ENCODE data around the gene HCLS1.
"Not testable (repeated sequence)": the region's sequence is repeated elsewhere in the genome, so short reads cannot be mapped to it uniquely, and the experiment has no call there.

The HCLS1 gene

GRCh38 chr3:121660356-121661171, at the start of gene HCLS1:
TSS of gene HCLS1 (minus strand) at chr3:121660903. CDS start at chr3:121658347, 2,556 bp downstream.
- DNase-seq (ENCODE audit: low read depth in 1 of 2, low spot score in 1 of 2) = peak; percentile 42 to 46

GRCh38 chr3:121710347-121710746, 49.6 kb upstream of the HCLS1 start:
- DNase-seq (ENCODE audit: low read depth in 1 of 2, low spot score in 1 of 2) = no peak

GRCh38 chr3:121707531-121708273, 47.0 kb upstream of the HCLS1 start:
- DNase-seq (ENCODE audit: low read depth in 1 of 2, low spot score in 1 of 2) = no peak

- DNase-seq (ENCODE audit: low read depth in 1 of 2, low spot score in 1 of 2) = no peak
These were observed 44.8 kb upstream of the HCLS1 start for GRCh38 chr3:121705541-121705940.

- no peak for DNase-seq (ENCODE audit: low read depth in 1 of 2, low spot score in 1 of 2)
These were observed 43.3 kb upstream of the HCLS1 start for GRCh38 chr3:121703973-121704372.

- no peak for DNase-seq (ENCODE audit: low read depth in 1 of 2, low spot score in 1 of 2)
These were observed 38.2 kb upstream of the HCLS1 start for GRCh38 chr3:121698901-121699300.

- DNase-seq (ENCODE audit: low read depth in 1 of 2, low spot score in 1 of 2) = no peak
These were observed 37.8 kb upstream of the HCLS1 start for GRCh38 chr3:121698476-121698875.

- no peak for DNase-seq (ENCODE audit: low read depth in 1 of 2, low spot score in 1 of 2)
These were observed 35.5 kb upstream of the HCLS1 start for GRCh38 chr3:121696186-121696585.

GRCh38 chr3:121692010-121692699, 31.5 kb upstream of the HCLS1 start:
- no peak for DNase-seq (ENCODE audit: low read depth in 1 of 2, low spot score in 1 of 2)

- DNase-seq (ENCODE audit: low read depth in 1 of 2, low spot score in 1 of 2) = no peak
These were observed 30.2 kb upstream of the HCLS1 start for GRCh38 chr3:121690777-121691405.

- DNase-seq (ENCODE audit: low read depth in 1 of 2, low spot score in 1 of 2) = not testable (repeated sequence)
These were observed 28.0 kb upstream of the HCLS1 start for GRCh38 chr3:121688747-121689146.

- DNase-seq (ENCODE audit: low read depth in 1 of 2, low spot score in 1 of 2) = no peak
These were observed 21.1 kb upstream of the HCLS1 start for GRCh38 chr3:121681792-121682191.

- no peak for DNase-seq (ENCODE audit: low read depth in 1 of 2, low spot score in 1 of 2)
These were observed 16.4 kb upstream of the HCLS1 start for GRCh38 chr3:121677141-121677540.

GRCh38 chr3:121670676-121671075, 10.0 kb upstream of the HCLS1 start:
- DNase-seq (ENCODE audit: low read depth in 1 of 2, low spot score in 1 of 2) = no peak

- DNase-seq (ENCODE audit: low read depth in 1 of 2, low spot score in 1 of 2) = no peak
These were observed 6.6 kb upstream of the HCLS1 start for GRCh38 chr3:121667333-121667732.

GRCh38 chr3:121665488-121665887, 4.8 kb upstream of the HCLS1 start:
- no peak for DNase-seq (ENCODE audit: low read depth in 1 of 2, low spot score in 1 of 2)

GRCh38 chr3:121663171-121663847, 2.6 kb upstream of the HCLS1 start:
- DNase-seq (ENCODE audit: low read depth in 1 of 2, low spot score in 1 of 2) = no peak

- DNase-seq (ENCODE audit: low read depth in 1 of 2, low spot score in 1 of 2) = no peak
These were observed 2.0 kb upstream of the HCLS1 start for GRCh38 chr3:121662742-121663141.

- no peak for DNase-seq (ENCODE audit: low read depth in 1 of 2, low spot score in 1 of 2)
These were observed 673 bp upstream of the HCLS1 start for GRCh38 chr3:121661376-121661775.

- no peak for DNase-seq (ENCODE audit: low read depth in 1 of 2, low spot score in 1 of 2)
These were observed 1.1 kb downstream of the HCLS1 start for GRCh38 chr3:121659586-121659985.
